IMR-90 (cell line): Measurements from ENCODE around the gene USP28. TPM values are rescaled to one million over a fixed set of nuclear protein-coding genes. Genes with fewer than 3 reads are reported as not detected.

Experiments
- ATAC-seq: fragments of 200-7000 bp; cut with Tn5 transposase; 2 replicates; pipeline ENCODE4 v1.9.1; 2020; ENCODE audit warnings: low read depth, mild to moderate bottlenecking, moderate library complexity
- BruUV-seq: library from RNA; stranded (reverse); fragments of 400-500 nt; replicated peaks from 2 replicates; lab custom pipeline; 2021; lab: Mats Ljungman, UMichigan
- CTCF ChIA-PET: fragments of 300-600 bp; formaldehyde crosslinking; extraction: SDS; loops from one replicate; lab custom pipeline; 2021; ENCODE audit warnings: antibody characterized with exemption; lab: Yijun Ruan, JAX
- POLR2A ChIA-PET: fragments of 300-600 bp; sonication (Branson Sonifier 250); formaldehyde crosslinking; loops from one replicate; lab custom pipeline; 2022; ENCODE audit warnings: antibody characterized with exemption; ENCODE audit not compliant: unreplicated experiment; lab: Charles Lee
- DNase-seq: peaks from one replicate; pipeline ENCODE4 v3.0.0; 2013
- H2AFZ ChIP-seq: replicated peaks from 2 replicates; pipeline ENCODE3; 2013; ENCODE audit warnings: low read length, mild to moderate bottlenecking; ENCODE audit not compliant: poor library complexity
- H2AK5ac ChIP-seq: 2 replicates; pipeline ENCODE4 v1.6.1; 2013; ENCODE audit warnings: low read depth, low read length, inconsistent platforms
- H2AK9ac ChIP-seq: replicated peaks from 2 replicates; pipeline ENCODE3; 2013; ENCODE audit warnings: mild to moderate bottlenecking, low read depth, low read length, moderate library complexity; ENCODE audit not compliant: poor library complexity
- H2BK120ac ChIP-seq: 2 replicates; pipeline ENCODE4 v1.6.1; 2013; ENCODE audit warnings: low read depth, low read length, inconsistent platforms
- H2BK15ac ChIP-seq: 3 replicates; pipeline ENCODE4 v1.6.1; 2013; ENCODE audit warnings: low read depth, low read length, inconsistent platforms
- H2BK20ac ChIP-seq: 2 replicates; pipeline ENCODE4 v1.6.1; 2013; ENCODE audit warnings: low read depth, mild to moderate bottlenecking, inconsistent platforms, low read length, moderate library complexity
- H2BK5ac ChIP-seq: 2 replicates; pipeline ENCODE4 v1.6.1; 2013; ENCODE audit warnings: mild to moderate bottlenecking, low read depth, low read length, inconsistent platforms; ENCODE audit not compliant: poor library complexity, severe bottlenecking
- H3K14ac ChIP-seq: replicated peaks from 2 replicates; pipeline ENCODE4 v1.6.1; 2013; ENCODE audit warnings: low read depth, low read length, inconsistent platforms
- H3K18ac ChIP-seq: 2 replicates; pipeline ENCODE4 v1.6.1; 2013; ENCODE audit warnings: low read depth, low read length, control low read depth
- H3K23ac ChIP-seq: 2 replicates; pipeline ENCODE4 v1.6.1; 2013; ENCODE audit warnings: low read depth, low read length, inconsistent platforms
- H3K27ac ChIP-seq: 2 replicates; pipeline ENCODE4 v1.5.1; 2013; ENCODE audit warnings: mild to moderate bottlenecking, control low read depth, low read length; ENCODE audit not compliant: insufficient read depth
- H3K27me3 ChIP-seq: 2 replicates; pipeline ENCODE4 v1.6.1; 2013; ENCODE audit warnings: low read length; ENCODE audit not compliant: control insufficient read depth, insufficient read depth
- H3K36me3 ChIP-seq: 2 replicates; pipeline ENCODE4 v1.6.1; 2013; ENCODE audit warnings: low read length, mixed read lengths; ENCODE audit not compliant: control insufficient read depth, insufficient read depth
- H3K4ac ChIP-seq: 2 replicates; pipeline ENCODE4 v1.6.1; 2013; ENCODE audit warnings: low read depth, low read length, inconsistent platforms
- H3K4me1 ChIP-seq: 2 replicates; pipeline ENCODE4 v1.6.1; 2013; ENCODE audit warnings: low read length, mixed read lengths; ENCODE audit not compliant: control insufficient read depth, insufficient read depth
- H3K4me2 ChIP-seq: 2 replicates; pipeline ENCODE4 v1.6.1; 2013; ENCODE audit warnings: low read depth, mild to moderate bottlenecking, control low read depth, low read length, moderate library complexity
- H3K4me3 ChIP-seq: 2 replicates; pipeline ENCODE4 v1.5.1; 2013; ENCODE audit warnings: low read depth, mild to moderate bottlenecking, control low read depth, low read length, moderate library complexity; ENCODE audit not compliant: insufficient read depth
- H3K56ac ChIP-seq: 2 replicates; pipeline ENCODE4 v1.6.1; 2013; ENCODE audit warnings: low read length, inconsistent platforms; ENCODE audit not compliant: insufficient read depth; ENCODE audit errors: extremely low read depth
- H3K79me1 ChIP-seq, 2 experiments: 2 replicates each; pipeline ENCODE4 v1.6.1; 2013; ENCODE audit warnings: low read length in 2 of 2, inconsistent platforms in 1 of 2, low read depth in 1 of 2
- H3K9ac ChIP-seq: 2 replicates; pipeline ENCODE4 v1.6.1; 2013; ENCODE audit warnings: low read depth, low read length, control low read depth
- H3K9me1 ChIP-seq: 2 replicates; pipeline ENCODE4 v1.6.1; 2013; ENCODE audit warnings: low read length, inconsistent platforms; ENCODE audit not compliant: insufficient read depth
- H3K9me3 ChIP-seq: 2 replicates; pipeline ENCODE4 v1.6.1; 2013; ENCODE audit warnings: low read length; ENCODE audit not compliant: control insufficient read depth, insufficient read depth
- H4K20me1 ChIP-seq: 2 replicates; pipeline ENCODE4 v1.6.1; 2013; ENCODE audit warnings: low read length, inconsistent platforms; ENCODE audit not compliant: insufficient read depth
- H4K5ac ChIP-seq: 2 replicates; pipeline ENCODE4 v1.6.1; 2013; ENCODE audit warnings: mild to moderate bottlenecking, low read depth, low read length, control low read depth
- H4K8ac ChIP-seq, 2 experiments: 2 replicates each; pipeline ENCODE4 v1.6.1; 2013; ENCODE audit warnings: low read depth in 2 of 2, low read length in 2 of 2, control low read depth in 1 of 2, inconsistent platforms in 1 of 2
- H4K91ac ChIP-seq: 2 replicates; pipeline ENCODE4 v1.6.1; 2013; ENCODE audit warnings: low read depth, low read length, inconsistent platforms; ENCODE audit not compliant: insufficient read depth
- BHLHE40 ChIP-seq: fragments of 150-350 bp; IDR thresholded peaks from 2 replicates; pipeline ENCODE4 v1.6.1; 2016; ENCODE audit warnings: mild to moderate bottlenecking, low read depth, low read length
- FOS ChIP-seq: fragments of 150-350 bp; IDR thresholded peaks from 2 replicates; pipeline ENCODE4 v1.6.1; 2016; ENCODE audit warnings: low read depth, low read length
- MAFK ChIP-seq: IDR thresholded peaks from 2 replicates; pipeline ENCODE4 v1.6.1; 2012; ENCODE audit warnings: low read depth, low read length, improper control_type of control experiment
- MAZ ChIP-seq: IDR thresholded peaks from 2 replicates; pipeline ENCODE4 v1.6.1; 2012; ENCODE audit warnings: low read depth, mild to moderate bottlenecking, low read length, improper control_type of control experiment, moderate library complexity, borderline replicate concordance
- MXI1 ChIP-seq: IDR thresholded peaks from 2 replicates; pipeline ENCODE4 v1.6.1; 2012; ENCODE audit warnings: low read depth, mild to moderate bottlenecking, low read length, moderate library complexity, borderline replicate concordance
- POLR2A ChIP-seq: IDR thresholded peaks from 2 replicates; pipeline ENCODE4 v1.6.1; 2012; ENCODE audit warnings: mild to moderate bottlenecking, low read depth, low read length
- RAD21 ChIP-seq: IDR thresholded peaks from 2 replicates; pipeline ENCODE4 v1.6.1; 2012; ENCODE audit warnings: low read length, improper control_type of control experiment
- RCOR1 ChIP-seq: IDR thresholded peaks from 2 replicates; pipeline ENCODE4 v1.6.1; 2012; ENCODE audit warnings: mild to moderate bottlenecking, low read length, improper control_type of control experiment; ENCODE audit not compliant: insufficient replicate concordance
- SMC3 ChIP-seq: fragments of 150-350 bp; IDR thresholded peaks from 2 replicates; pipeline ENCODE4 v1.6.1; 2016; ENCODE audit warnings: low read depth, mild to moderate bottlenecking, antibody characterized with exemption, low read length, moderate library complexity
- WGBS, 2 experiments: methylation state at CpG; one replicate each; pipeline versions ENCODE4 v1.1.5 to v1.1.7; 2013; ENCODE audit warnings: missing lambda C conversion rate in 2 of 2; ENCODE audit not compliant: insufficient read length in 1 of 2; ENCODE audit errors: extremely low coverage in 2 of 2; 5-methylcytosine and 5-hydroxymethylcytosine counted together
- dilution Hi-C: fragments of 300-500 bp; cut with HindIII; formaldehyde crosslinking; loops from one replicate; pipeline ENCODE4 v1.14.3; 2018; ENCODE audit warnings: low sequenced_read_pairs; ENCODE audit not compliant: unreplicated experiment
- in situ Hi-C: fragments of 300-500 bp; cut with MboI; formaldehyde crosslinking; loops from 3 replicates; pipeline ENCODE4 v1.14.3; 2019; ENCODE audit warnings: low sequenced_read_pairs, inconsistent platforms, mixed read lengths
- intact Hi-C: fragments of 100-400 bp; cut with micrococcal nuclease; formaldehyde crosslinking; loops from 2 replicates; pipeline ENCODE4 v1.10.0; 2022
- polyA plus RNA-seq, 3 experiments: library from polyadenylated mRNA; depleted of rRNA; stranded (reverse); fragments of >200 nt; gene quantifications; 2 replicates each; pipeline ENCODE4 v1.2.3, GENCODE V29; 2012; ENCODE audit warnings: low replicate concordance in 1 of 3
- total RNA-seq: library from RNA; depleted of rRNA; stranded (reverse); fragments of >200 nt; gene quantifications from 2 replicates; pipeline ENCODE4 v1.2.3, GENCODE V29; 2012

The USP28 gene
- total and polyA plus RNA-seq, 2 of the 4 experiments (the other 2 are of a cell fraction): 17.0 to 36.0 TPM

GRCh38 chr11:113907152-113907551, 31.8 kb upstream of the USP28 start:
- no peaks in the 10 kb centered on the region for H3K4me1 ChIP-seq
- H3K9me1 ChIP-seq: no peaks in the 10 kb centered on the region
- H3K4ac ChIP-seq: no peak overlapping the region
- TF ChIP-seq FOS: no peak
- TF ChIP-seq MAZ: no peak
- no peak for TF ChIP-seq MXI1
- TF ChIP-seq RAD21: no peak
- no peak for TF ChIP-seq MAFK
- TF ChIP-seq SMC3: no peak
- TF ChIP-seq BHLHE40: no peak
- no peak for TF ChIP-seq RCOR1
- TF ChIP-seq POLR2A: no peak
- peaks cover 7% of the 10 kb centered on the region for H3K27me3 ChIP-seq
- H4K20me1 ChIP-seq: no peaks in the 10 kb centered on the region
- no peak overlapping the region for H4K5ac ChIP-seq
- intact Hi-C loops: no loop called here
- DNase-seq (no peak), ATAC-seq (no peak)
- no peaks in the 10 kb centered on the region for H3K79me1 ChIP-seq
- H3K14ac ChIP-seq: no peak overlapping the region
- no peak overlapping the region for H2BK5ac ChIP-seq
- no CpG with 5 or more reads among the region's 1 CpG for WGBS, 2 experiments
- H3K4me3 ChIP-seq: no peak overlapping the region
- H3K23ac ChIP-seq: no peak overlapping the region
- no peaks in the 10 kb centered on the region for H3K9me3 ChIP-seq
- ChIA-PET CTCF (interaction anchor here (1.0 to 2.6 kb wide), 3 partner anchors 11 to 354 kb away, joined by 4 to 9 read pairs (median 4); no protein-coding TSS in a partner anchor), POLR2A (no interaction called here)
- in situ Hi-C loops: no loop called here
- no peak overlapping the region for H2BK120ac ChIP-seq
- H3K27ac ChIP-seq: no peak overlapping the region
- no peak overlapping the region for H2BK20ac ChIP-seq
- no peak overlapping the region for H3K4me2 ChIP-seq
- no peaks in the 10 kb centered on the region for H3K36me3 ChIP-seq
- H4K91ac ChIP-seq: no peak overlapping the region
- no peak overlapping the region for H3K56ac ChIP-seq
- no TSS peak for BruUV-seq
- H4K8ac ChIP-seq: no peak overlapping the region
- dilution Hi-C loops: no loop called here
- no peak overlapping the region for H2AFZ ChIP-seq
- H2AK9ac ChIP-seq: no peak overlapping the region
- H3K9ac ChIP-seq: no peak overlapping the region
- H2BK15ac ChIP-seq: no peak overlapping the region
- H3K18ac ChIP-seq: no peak overlapping the region
- H2AK5ac ChIP-seq: no peak overlapping the region
